Measurements from ENCODE around the gene DRC3.
"Not testable (repeated sequence)": the region's sequence is repeated elsewhere in the genome, so short reads cannot be mapped to it uniquely, and the experiment has no call there.

The DRC3 gene

GRCh38 chr17:17938388-17939107, 34.1 kb upstream of the DRC3 start:
- no peak overlapping the region for H2BK15ac ChIP-seq (replicated peaks; ENCODE audit: low read depth)
- no peak overlapping the region for H3K56ac ChIP-seq (ENCODE audit: low read length)
- WGBS (ENCODE audit: extremely low coverage, insufficient coverage, low lambda C conversion rate) = no CpG with 5 or more reads among the region's 8 CpGs
- no peak overlapping the region for H3K9ac ChIP-seq (ENCODE audit: low read length)
- H4K5ac ChIP-seq (ENCODE audit: low read length) = no peak overlapping the region
- H3K79me1 ChIP-seq (ENCODE audit: low read length) = no peaks in the 10 kb centered on the region
- H2BK5ac ChIP-seq (ENCODE audit: low read length) = no peak overlapping the region
- no peak overlapping the region for H3K4me3 ChIP-seq (ENCODE audit: low read length)
- no peaks in the 10 kb centered on the region for H3K79me2 ChIP-seq (ENCODE audit: control insufficient read depth, insufficient read depth, low read length)
- no peak overlapping the region for H2AK5ac ChIP-seq (ENCODE audit: low read length)
- no peak overlapping the region for H4K8ac ChIP-seq (ENCODE audit: low read depth, low read length)
- no peaks in the 10 kb centered on the region for H3K36me3 ChIP-seq (ENCODE audit: control insufficient read depth, insufficient read depth, low read length)
- H3K18ac ChIP-seq (ENCODE audit: low read length) = no peak overlapping the region
- no peak overlapping the region for H3K23ac ChIP-seq (ENCODE audit: low read length)
- no peak overlapping the region for H3K27ac ChIP-seq (ENCODE audit: low read depth, low read length)
- H3K4me1 ChIP-seq (ENCODE audit: control insufficient read depth, low read depth, low read length) = peaks cover 8% of the 10 kb centered on the region
- DNase-seq = no peak
- H3K4ac ChIP-seq (ENCODE audit: low read depth, low read length) = no peak overlapping the region
- H2BK120ac ChIP-seq (ENCODE audit: low read depth, low read length) = no peak overlapping the region
- no peaks in the 10 kb centered on the region for H3K27me3 ChIP-seq (ENCODE audit: insufficient read depth, low read length, poor library complexity)
- H3K4me2 ChIP-seq (ENCODE audit: low read length) = no peak overlapping the region

DNA sequence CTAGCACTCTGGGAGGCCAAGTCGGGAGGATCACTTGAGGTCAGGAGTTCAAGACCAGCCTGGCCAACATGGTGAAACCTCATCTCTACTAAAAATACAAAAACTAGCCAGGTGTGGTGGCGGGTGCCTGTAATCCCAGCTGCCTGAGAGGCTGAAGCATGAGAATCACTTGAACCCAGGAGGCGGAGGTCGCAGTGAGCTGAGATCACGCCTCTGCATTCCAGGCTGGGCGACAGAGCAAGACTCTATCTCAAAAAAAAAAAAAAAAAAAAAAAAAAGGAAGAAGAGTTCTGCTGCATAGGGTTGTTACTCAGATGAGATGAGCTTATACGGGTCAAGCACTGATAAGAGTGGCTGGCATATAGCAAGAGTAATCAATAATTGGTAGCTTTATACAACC, 32.7 kb upstream of the DRC3 start:
- no CpG with 5 or more reads among the region's 7 CpGs for WGBS (ENCODE audit: extremely low coverage, insufficient coverage, low lambda C conversion rate)
- not testable (repeated sequence) for H3K56ac ChIP-seq (ENCODE audit: low read length); H2BK120ac ChIP-seq (ENCODE audit: low read depth, low read length); H3K4me3 ChIP-seq (ENCODE audit: low read length); H3K79me2 ChIP-seq (ENCODE audit: control insufficient read depth, insufficient read depth, low read length); H3K9ac ChIP-seq (ENCODE audit: low read length); H3K18ac ChIP-seq (ENCODE audit: low read length); H2BK15ac ChIP-seq (replicated peaks; ENCODE audit: low read depth); H3K36me3 ChIP-seq (ENCODE audit: control insufficient read depth, insufficient read depth, low read length); H3K27ac ChIP-seq (ENCODE audit: low read depth, low read length); H4K8ac ChIP-seq (ENCODE audit: low read depth, low read length); H3K4me2 ChIP-seq (ENCODE audit: low read length); DNase-seq; H3K27me3 ChIP-seq (ENCODE audit: insufficient read depth, low read length, poor library complexity); H2BK5ac ChIP-seq (ENCODE audit: low read length); H2AK5ac ChIP-seq (ENCODE audit: low read length); H4K5ac ChIP-seq (ENCODE audit: low read length); H3K23ac ChIP-seq (ENCODE audit: low read length); H3K79me1 ChIP-seq (ENCODE audit: low read length); H3K4ac ChIP-seq (ENCODE audit: low read depth, low read length)
- peaks cover 16% of the 10 kb centered on the region for H3K4me1 ChIP-seq (ENCODE audit: control insufficient read depth, low read depth, low read length)

GRCh38 chr17:17940441-17940911, 32.2 kb upstream of the DRC3 start:
- DNase-seq = peak; percentile 69
- H3K79me1 ChIP-seq (ENCODE audit: low read length) = no peaks in the 10 kb centered on the region
- H3K36me3 ChIP-seq (ENCODE audit: control insufficient read depth, insufficient read depth, low read length) = no peaks in the 10 kb centered on the region
- no peak overlapping the region for H2BK120ac ChIP-seq (ENCODE audit: low read depth, low read length)
- H3K23ac ChIP-seq (ENCODE audit: low read length) = no peak overlapping the region
- no peak overlapping the region for H2BK5ac ChIP-seq (ENCODE audit: low read length)
- H3K18ac ChIP-seq (ENCODE audit: low read length) = no peak overlapping the region
- H3K4me2 ChIP-seq (ENCODE audit: low read length) = no peak overlapping the region
- no peak overlapping the region for H3K4ac ChIP-seq (ENCODE audit: low read depth, low read length)
- H3K4me1 ChIP-seq (ENCODE audit: control insufficient read depth, low read depth, low read length) = peaks cover 16% of the 10 kb centered on the region
- H3K9ac ChIP-seq (ENCODE audit: low read length) = no peak overlapping the region
- no peak overlapping the region for H3K27ac ChIP-seq (ENCODE audit: low read depth, low read length)
- no peak overlapping the region for H3K56ac ChIP-seq (ENCODE audit: low read length)
- H3K27me3 ChIP-seq (ENCODE audit: insufficient read depth, low read length, poor library complexity) = no peaks in the 10 kb centered on the region
- no peak overlapping the region for H3K4me3 ChIP-seq (ENCODE audit: low read length)
- H2AK5ac ChIP-seq (ENCODE audit: low read length) = peak overlapping the region; percentile 20
- H3K79me2 ChIP-seq (ENCODE audit: control insufficient read depth, insufficient read depth, low read length) = no peaks in the 10 kb centered on the region
- H4K8ac ChIP-seq (ENCODE audit: low read depth, low read length) = no peak overlapping the region
- no peak overlapping the region for H4K5ac ChIP-seq (ENCODE audit: low read length)
- H2BK15ac ChIP-seq (replicated peaks; ENCODE audit: low read depth) = no peak overlapping the region
- no CpG with 5 or more reads among the region's 3 CpGs for WGBS (ENCODE audit: extremely low coverage, insufficient coverage, low lambda C conversion rate)

- Histone ChIP-seq H3K56ac (ENCODE audit: low read length) (no peak overlapping the region), H3K23ac (ENCODE audit: low read length) (no peak overlapping the region), H3K18ac (ENCODE audit: low read length) (no peak overlapping the region), H4K8ac (ENCODE audit: low read depth, low read length) (no peak overlapping the region), H3K4me2 (ENCODE audit: low read length) (no peak overlapping the region), H2BK120ac (ENCODE audit: low read depth, low read length) (peak overlapping the region; percentile 49), H3K27me3 (ENCODE audit: insufficient read depth, low read length, poor library complexity) (no peaks in the 10 kb centered on the region), H2BK5ac (ENCODE audit: low read length) (no peak overlapping the region), H2AK5ac (ENCODE audit: low read length) (no peak overlapping the region), H3K9ac (ENCODE audit: low read length) (no peak overlapping the region), H3K79me2 (ENCODE audit: control insufficient read depth, insufficient read depth, low read length) (no peaks in the 10 kb centered on the region), H3K4me1 (ENCODE audit: control insufficient read depth, low read depth, low read length) (peaks cover 13% of the 10 kb centered on the region), H3K27ac (ENCODE audit: low read depth, low read length) (no peak overlapping the region), H3K79me1 (ENCODE audit: low read length) (no peaks in the 10 kb centered on the region), H4K5ac (ENCODE audit: low read length) (no peak overlapping the region), H3K4ac (ENCODE audit: low read depth, low read length) (peak overlapping the region; percentile 62), H3K36me3 (ENCODE audit: control insufficient read depth, insufficient read depth, low read length) (no peaks in the 10 kb centered on the region), H3K4me3 (ENCODE audit: low read length) (no peak overlapping the region), H2BK15ac (replicated peaks; ENCODE audit: low read depth) (no peak overlapping the region)
- no peak for DNase-seq
- no CpG with 5 or more reads among the region's 5 CpGs for WGBS (ENCODE audit: extremely low coverage, insufficient coverage, low lambda C conversion rate)
Observed at GRCh38 chr17:17941015-17941414, 31.6 kb upstream of the DRC3 start.

DNA sequence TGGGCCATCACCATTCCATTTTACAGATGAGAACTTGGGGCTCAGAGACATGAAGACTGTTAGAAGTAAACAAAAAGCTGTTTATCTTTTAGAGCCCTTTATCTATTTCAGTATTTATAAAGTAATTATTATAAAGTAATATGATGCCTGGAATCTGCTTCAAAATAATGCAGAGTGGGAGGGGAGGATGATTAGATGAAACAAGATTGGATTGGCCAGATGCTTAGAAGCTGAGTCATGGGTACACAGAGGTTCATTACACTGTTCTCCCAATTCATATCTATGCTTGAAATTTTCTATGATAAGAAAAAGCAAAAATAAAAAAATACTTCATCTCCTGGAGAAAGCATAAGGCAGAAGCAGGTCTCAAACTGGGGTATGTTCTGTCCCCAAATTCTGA, 29.8 kb upstream of the DRC3 start:
- peak; percentile 55 for DNase-seq
- no peaks in the 10 kb centered on the region for H3K36me3 ChIP-seq (ENCODE audit: control insufficient read depth, insufficient read depth, low read length)
- peaks cover 13% of the 10 kb centered on the region for H3K4me1 ChIP-seq (ENCODE audit: control insufficient read depth, low read depth, low read length)
- H2BK15ac ChIP-seq (replicated peaks; ENCODE audit: low read depth) = no peak overlapping the region
- no peak overlapping the region for H4K8ac ChIP-seq (ENCODE audit: low read depth, low read length)
- no peak overlapping the region for H2AK5ac ChIP-seq (ENCODE audit: low read length)
- H3K27me3 ChIP-seq (ENCODE audit: insufficient read depth, low read length, poor library complexity) = no peaks in the 10 kb centered on the region
- no peaks in the 10 kb centered on the region for H3K79me1 ChIP-seq (ENCODE audit: low read length)
- no peaks in the 10 kb centered on the region for H3K79me2 ChIP-seq (ENCODE audit: control insufficient read depth, insufficient read depth, low read length)
- no peak overlapping the region for H3K56ac ChIP-seq (ENCODE audit: low read length)
- no peak overlapping the region for H3K23ac ChIP-seq (ENCODE audit: low read length)
- no peak overlapping the region for H3K4ac ChIP-seq (ENCODE audit: low read depth, low read length)
- no peak overlapping the region for H3K9ac ChIP-seq (ENCODE audit: low read length)
- no peak overlapping the region for H3K18ac ChIP-seq (ENCODE audit: low read length)
- no peak overlapping the region for H3K4me2 ChIP-seq (ENCODE audit: low read length)
- no peak overlapping the region for H2BK5ac ChIP-seq (ENCODE audit: low read length)
- no peak overlapping the region for H2BK120ac ChIP-seq (ENCODE audit: low read depth, low read length)
- no peak overlapping the region for H4K5ac ChIP-seq (ENCODE audit: low read length)
- H3K27ac ChIP-seq (ENCODE audit: low read depth, low read length) = peak overlapping the region; percentile 39
- no peak overlapping the region for H3K4me3 ChIP-seq (ENCODE audit: low read length)

Measured in mesendoderm (in vitro differentiated cells).